K562 (cell line): Measurements from ENCODE around the gene KCTD7. TPM values are rescaled to one million over a fixed set of nuclear protein-coding genes. Genes with fewer than 3 reads are reported as not detected.

Experiments used
- ATAC-seq: fragments of 200-7000 bp; cut with Tn5 transposase; 3 replicates; pipeline ENCODE4 v1.9.1; 2020; ENCODE audit warnings: moderate library complexity
- BruUV-seq: library from RNA; stranded (reverse); fragments of 400-500 nt; replicated peaks from 2 replicates; lab custom pipeline; 2021; lab: Mats Ljungman, UMichigan
- CTCF ChIA-PET: fragments of 300-600 bp; formaldehyde crosslinking; extraction: SDS; loops from one replicate; lab custom pipeline; 2021; ENCODE audit warnings: low intra/inter-chr PET ratio; lab: Yijun Ruan, JAX
- POLR2A ChIA-PET: fragments of 300-600, 350-650 bp; sonication (Branson Sonifier 250); formaldehyde crosslinking; extraction: SDS; loops from one replicate; lab custom pipeline; 2021; ENCODE audit warnings: antibody characterized with exemption, inconsistent platforms; lab: Yijun Ruan, JAX
- DNase-seq, 4 experiments: peaks; one replicate each; pipeline versions ENCODE4 v3.0.0 to v3.0.0-alpha.2; 2011 to 2018; ENCODE audit warnings: low spot score in 3 of 4, mixed read lengths in 3 of 4; ENCODE audit errors: extremely low read depth in 1 of 4
- FAIRE-seq: peaks from 2 replicates; lab custom pipeline; 2011; peaks lifted over from hg19 to GRCh38; lab: Jason Lieb, UNC
- H2AFZ ChIP-seq: 2 replicates; pipeline ENCODE4 v1.6.0; 2011; ENCODE audit warnings: low read depth, low read length, control low read depth, inconsistent platforms
- H3K27ac ChIP-seq: fragments of 200-600 bp; 3 replicates; pipeline ENCODE4 v1.8.0; 2011; ENCODE audit warnings: low read depth, mild to moderate bottlenecking, control low read depth, inconsistent platforms, low read length, moderate library complexity, mixed read lengths; ENCODE audit errors: extremely low read depth
- H3K27me3 ChIP-seq, 2 experiments: fragments of 300-600 bp in 1 of 2; 2 replicates in 1 of 2; 3 replicates in 1 of 2; pipeline versions ENCODE4 v1.6.0 to v1.8.0; 2011; ENCODE audit warnings: inconsistent platforms in 2 of 2, low read length in 2 of 2, mild to moderate bottlenecking in 1 of 2, mixed read lengths in 1 of 2, moderate library complexity in 1 of 2; ENCODE audit not compliant: control insufficient read depth in 2 of 2, insufficient read depth in 2 of 2
- H3K36me3 ChIP-seq: fragments of 300-600 bp; 3 replicates; pipeline ENCODE4 v1.8.0; 2011; ENCODE audit warnings: mild to moderate bottlenecking, low read length, inconsistent platforms; ENCODE audit not compliant: control insufficient read depth, insufficient read depth
- H3K4me1 ChIP-seq, 2 experiments: fragments of 200-600 bp in 1 of 2; replicated peaks in 1 of 2; 2 replicates in 1 of 2; 3 replicates in 1 of 2; pipeline versions ENCODE4 v1.5.1 to v1.8.0; 2011; ENCODE audit warnings: inconsistent platforms in 2 of 2, low read length in 2 of 2, mild to moderate bottlenecking in 1 of 2, mixed read lengths in 1 of 2, moderate library complexity in 1 of 2; ENCODE audit not compliant: control insufficient read depth in 2 of 2, insufficient read depth in 2 of 2
- H3K4me2 ChIP-seq: 2 replicates; pipeline ENCODE4 v1.6.1; 2011; ENCODE audit warnings: low read length, control low read depth, inconsistent platforms, mixed read lengths; ENCODE audit not compliant: insufficient read depth
- H3K4me3 ChIP-seq: fragments of 200-600 bp; sonication (generic), shearing (Covaris generic); 2 replicates; pipeline ENCODE4 v1.5.1; 2016; ENCODE audit warnings: control low read depth, inconsistent platforms
- H3K79me2 ChIP-seq: fragments of 200-600 bp; 3 replicates; pipeline ENCODE4 v1.8.0; 2011; ENCODE audit warnings: low read length, inconsistent platforms; ENCODE audit not compliant: control insufficient read depth, insufficient read depth
- H3K9ac ChIP-seq, 2 experiments: 2 replicates each; pipeline versions ENCODE4 v1.6.0 to v1.6.1; 2011; ENCODE audit warnings: low read depth in 2 of 2, low read length in 2 of 2, control low read depth in 1 of 2, inconsistent platforms in 1 of 2, mild to moderate bottlenecking in 1 of 2, mixed read lengths in 1 of 2; ENCODE audit not compliant: insufficient read depth in 1 of 2
- H3K9me1 ChIP-seq: one replicate; pipeline ENCODE4 v1.6.0; 2011; ENCODE audit warnings: inconsistent platforms, mild to moderate bottlenecking, low read length, moderate library complexity; ENCODE audit not compliant: control insufficient read depth, insufficient read depth
- H3K9me3 ChIP-seq: replicated peaks from 2 replicates; pipeline ENCODE4 v1.5.1; 2011; ENCODE audit warnings: low read depth, low read length, inconsistent platforms; ENCODE audit not compliant: control insufficient read depth, insufficient read depth
- H4K20me1 ChIP-seq: replicated peaks from 2 replicates; pipeline ENCODE4 v1.6.1; 2011; ENCODE audit warnings: low read length, inconsistent platforms, mixed read lengths; ENCODE audit not compliant: control insufficient read depth, insufficient read depth
- CBX2 ChIP-seq: fragments of 200-600 bp; sonication (generic); IDR thresholded peaks from one replicate; pipeline ENCODE4 v1.6.1; 2012; ENCODE audit warnings: mild to moderate bottlenecking, low read length, inconsistent platforms; ENCODE audit not compliant: insufficient read depth, poor library complexity, severe bottlenecking
- CREM ChIP-seq: IDR thresholded peaks from 2 replicates; pipeline ENCODE4 v1.6.1; 2014; ENCODE audit warnings: antibody characterized with exemption, low read depth
- ETS2 ChIP-seq: IDR thresholded peaks from 2 replicates; pipeline ENCODE4 v1.6.1; 2016; ENCODE audit warnings: borderline replicate concordance, missing genetic modification characterization, mild to moderate bottlenecking, moderate library complexity, missing compliant biosample characterization; ENCODE audit not compliant: poor library complexity, severe bottlenecking
- MLX ChIP-seq, 2 experiments: fragments of 450-650 bp in 1 of 2; sonication (generic) in 1 of 2; formaldehyde crosslinking; conservative IDR thresholded peaks; 2 replicates each; pipeline versions ENCODE4 v1.4.0 to v1.8.1; 2020 to 2022; ENCODE audit warnings: mild to moderate bottlenecking in 1 of 2, missing genetic modification reagents in 1 of 2
- NR1H2 ChIP-seq: sonication (generic); formaldehyde crosslinking; IDR thresholded peaks from 2 replicates; pipeline ENCODE4 v1.4.0; 2020; ENCODE audit warnings: mild to moderate bottlenecking, missing genetic modification reagents
- ZNF707 ChIP-seq: fragments of 250-450 bp; sonication (Bioruptor Pico); conservative IDR thresholded peaks from 2 replicates; pipeline ENCODE4 v1.8.0; 2022; ENCODE audit warnings: inconsistent platforms, mild to moderate bottlenecking, moderate library complexity
- WGBS: fragments of 100-300 bp; shearing (Covaris generic); methylation state at CpG from one replicate; pipeline ENCODE4 v1.1.6; 2016; ENCODE audit warnings: low coverage, mixed read lengths; ENCODE audit not compliant: insufficient coverage; ENCODE audit errors: missing lambda C conversion rate; 5-methylcytosine and 5-hydroxymethylcytosine counted together
- in situ Hi-C: fragments of 300-500 bp; cut with MboI; formaldehyde crosslinking; loops from 4 replicates; pipeline ENCODE4 v1.15.0; 2018; ENCODE audit warnings: inconsistent platforms, mixed read lengths
- intact Hi-C: fragments of 100-400 bp; cut with micrococcal nuclease; formaldehyde crosslinking; loops from 2 replicates; pipeline ENCODE4 v1.14.2; 2022
- polyA plus RNA-seq, 8 experiments: library from polyadenylated mRNA; depleted of rRNA in 4 of 8; stranded (reverse) in 5 of 8; unstranded in 3 of 8; fragments of >200 nt; fragmentation: Nextera tagmentation in 2 of 8; fragmentation: Illumina TruSeq in 1 of 8; extraction: Ambion mirVana in 2 of 8; extraction: Trizol in 1 of 8; gene quantifications; 2 replicates each; pipeline versions ENCODE4 v1.2.1 to v1.2.3, GENCODE V29; 2011 to 2014; ENCODE audit warnings: inconsistent platforms in 1 of 8, missing spikeins in 1 of 8
- total RNA-seq, 7 experiments: library from RNA; depleted of rRNA in 6 of 7; stranded (reverse); fragments of >200 nt in 6 of 7; fragmentation: Illumina TruSeq in 2 of 7; extraction: Trizol in 2 of 7; gene quantifications; 2 replicates each; pipeline versions ENCODE4 v1.2.1 to v1.2.3, GENCODE V29; 2011 to 2021; ENCODE audit warnings: low replicate concordance in 1 of 7
- TF ChIP-seq, protein P1 (sequence below): fragments of 250-450 bp; sonication (Bioruptor Pico); IDR thresholded peaks from 2 replicates; pipeline ENCODE4 v1.8.0; 2022; ENCODE audit warnings: inconsistent platforms, mild to moderate bottlenecking, moderate library complexity, borderline replicate concordance
- TF ChIP-seq, protein P2 (sequence below): sonication (generic); formaldehyde crosslinking; IDR thresholded peaks from 2 replicates; pipeline ENCODE4 v1.5.0; 2020; ENCODE audit warnings: missing genetic modification reagents

The KCTD7 gene
- total and polyA plus RNA-seq, 9 of the 15 experiments (the other 6 are each of a cell fraction or from before 2014, with no cell fraction given) = 1.5 to 26.0 (median 9.0) TPM

DNA sequence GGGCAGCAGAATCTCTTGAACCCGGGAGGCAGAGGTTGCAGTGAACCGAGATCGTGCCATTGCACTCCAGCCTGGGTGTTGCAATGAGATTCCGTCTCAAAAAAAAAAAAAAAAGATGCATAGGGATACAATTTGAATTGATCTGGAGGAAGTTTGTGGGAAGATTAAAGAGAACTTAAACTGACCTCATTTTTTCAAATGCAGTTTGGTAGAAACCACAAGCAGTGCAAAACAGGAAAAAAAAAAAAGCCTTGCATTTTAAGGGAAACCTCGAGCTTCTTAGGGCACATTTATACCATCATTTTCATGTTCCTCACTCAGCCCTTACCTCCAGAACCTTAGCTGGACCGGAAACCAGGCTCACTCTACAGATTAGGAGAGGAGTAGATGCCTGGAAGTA lies 2.8 kb downstream of the KCTD7 start:
- Histone ChIP-seq H3K27ac (no peak overlapping the region), H3K79me2 (peaks cover 8% of the 10 kb centered on the region; the same call in 2 of the 3 replicates), H3K4me2 (no peak overlapping the region), H3K36me3 (peaks cover 7% of the 10 kb centered on the region; the same call in 1 of the 3 replicates), H3K9me3 (no peaks in the 10 kb centered on the region), H4K20me1 (peaks cover 5% of the 10 kb centered on the region), H3K4me3 (no peak overlapping the region), H3K9ac (no peak overlapping the region), H3K9me1 (peaks cover 4% of the 10 kb centered on the region), H3K4me1 (peaks cover 14 to 26% of the 10 kb centered on the region in 2 experiments), H3K27me3 (0 out of 5 replicates have a peak, but pooled peaks cover 0 to 2% of the 10 kb centered on the region in 2 experiments), H2AFZ (no peak overlapping the region)
- in situ Hi-C loops (no loop called here), intact Hi-C loops (no loop called here)
- 46% methylated on average over 6 of the region's 6 CpGs for WGBS
- CTCF ChIA-PET = no interaction called here
- no TSS peak for BruUV-seq
- POLR2A ChIA-PET = interaction anchor here (0.6 to 2.6 kb wide), 2 partner anchors 9 to 23 kb away, joined by 3 to 15 read pairs; no protein-coding TSS in a partner anchor
- ATAC-seq (no peak), DNase-seq (no peak), FAIRE-seq (no peak)
- TF ChIP-seq NR1H2 (CRISPR knock-in tag) (no peak), CREM (no peak), ETS2 (no peak), MLX (CRISPR knock-in tag; conservative IDR thresholded peaks at IDR 0.05) (no peak), CBX2 (no peak), ZNF707 (CRISPR knock-in tag) (no peak)
- TF ChIP-seq, protein P1, sequence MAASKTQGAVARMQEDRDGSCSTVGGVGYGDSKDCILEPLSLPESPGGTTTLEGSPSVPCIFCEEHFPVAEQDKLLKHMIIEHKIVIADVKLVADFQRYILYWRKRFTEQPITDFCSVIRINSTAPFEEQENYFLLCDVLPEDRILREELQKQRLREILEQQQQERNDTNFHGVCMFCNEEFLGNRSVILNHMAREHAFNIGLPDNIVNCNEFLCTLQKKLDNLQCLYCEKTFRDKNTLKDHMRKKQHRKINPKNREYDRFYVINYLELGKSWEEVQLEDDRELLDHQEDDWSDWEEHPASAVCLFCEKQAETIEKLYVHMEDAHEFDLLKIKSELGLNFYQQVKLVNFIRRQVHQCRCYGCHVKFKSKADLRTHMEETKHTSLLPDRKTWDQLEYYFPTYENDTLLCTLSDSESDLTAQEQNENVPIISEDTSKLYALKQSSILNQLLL (CRISPR knock-in tag) = no peak
- TF ChIP-seq, protein P2, sequence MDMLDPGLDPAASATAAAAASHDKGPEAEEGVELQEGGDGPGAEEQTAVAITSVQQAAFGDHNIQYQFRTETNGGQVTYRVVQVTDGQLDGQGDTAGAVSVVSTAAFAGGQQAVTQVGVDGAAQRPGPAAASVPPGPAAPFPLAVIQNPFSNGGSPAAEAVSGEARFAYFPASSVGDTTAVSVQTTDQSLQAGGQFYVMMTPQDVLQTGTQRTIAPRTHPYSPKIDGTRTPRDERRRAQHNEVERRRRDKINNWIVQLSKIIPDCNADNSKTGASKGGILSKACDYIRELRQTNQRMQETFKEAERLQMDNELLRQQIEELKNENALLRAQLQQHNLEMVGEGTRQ (CRISPR knock-in tag) = no peak
